ENCODE results near the gene ZNF695. TPM values are rescaled to one million over a fixed set of nuclear protein-coding genes. Genes with fewer than 3 reads are reported as not detected.

The ZNF695 gene
- polyA plus RNA-seq, 2 of the 4 experiments (the other 2 are of a cell fraction) = 2.6 to 3.3 TPM

GRCh38 chr1:246954126-246954525 lies 53.7 kb downstream of the ZNF695 start (continued):
- no peak for TF ChIP-seq CTCF (IDR thresholded peaks at IDR 0.05)

- Histone ChIP-seq H3K4me1 (no peaks in the 10 kb centered on the region), H3K4me3 (no peak overlapping the region), H3K27ac (no peak overlapping the region), H3K4me2 (no peak overlapping the region), H3K9me3 (no peaks in the 10 kb centered on the region)
- WGBS (ENCODE audit: missing lambda C conversion rate) = 57% methylated on average over 4 of the region's 4 CpGs
- ATAC-seq (no peak), FAIRE-seq (no peak), DNase-seq (ENCODE audit: low read depth in 1 of 2, low spot score in 1 of 2) (no peak)
- POLR2A ChIA-PET = no interaction called here
- TF ChIP-seq ZNF302 (CRISPR knock-in tag; IDR thresholded peaks at IDR 0.05) = no peak
- TF ChIP-seq BCL3 (IDR thresholded peaks at IDR 0.05) = no peak
- TF ChIP-seq SREBF2 (IDR thresholded peaks at IDR 0.05) = no peak
- no peak for TF ChIP-seq REST (IDR thresholded peaks at IDR 0.05)
- no peak for TF ChIP-seq CHD2 (IDR thresholded peaks at IDR 0.05; ENCODE audit: low read length, partially characterized antibody)
- no peak for TF ChIP-seq FOXS1 (CRISPR knock-in tag; IDR thresholded peaks at IDR 0.05)
- no peak for TF ChIP-seq BHLHE40 (IDR thresholded peaks at IDR 0.05; ENCODE audit: low read depth, low read length)
- no peak for TF ChIP-seq TFCP2L1 (CRISPR knock-in tag; IDR thresholded peaks at IDR 0.05)
- TF ChIP-seq USF2 (IDR thresholded peaks at IDR 0.05) = no peak
- CTCF ChIA-PET = no interaction called here
These were observed 56.4 kb downstream of the ZNF695 start for GRCh38 chr1:246951413-246951812.

- ChIA-PET POLR2A (no interaction called here), CTCF (interaction anchor here (0.6 kb wide), 1 partner anchor 869 kb away, joined by 3 read pairs; no protein-coding TSS in a partner anchor)
- TF ChIP-seq CTCF (IDR thresholded peaks at IDR 0.05) = no peak
- no peak for TF ChIP-seq CHD2 (IDR thresholded peaks at IDR 0.05; ENCODE audit: low read length, partially characterized antibody)
- no peak for TF ChIP-seq ZFP36 (IDR thresholded peaks at IDR 0.05; ENCODE audit: borderline replicate concordance, partially characterized antibody)
- TF ChIP-seq REST (IDR thresholded peaks at IDR 0.05) = no peak
- TF ChIP-seq CBX8 (IDR thresholded peaks at IDR 0.05) = no peak
- no peak for TF ChIP-seq HOXB5 (CRISPR knock-in tag; IDR thresholded peaks at IDR 0.05)
- TF ChIP-seq EHF (CRISPR knock-in tag; IDR thresholded peaks at IDR 0.05) = no peak
- no peak for TF ChIP-seq NFE2L2 (conservative IDR thresholded peaks at IDR 0.05; ENCODE audit: low read length)
- no peak for TF ChIP-seq HMGXB4 (CRISPR knock-in tag; IDR thresholded peaks at IDR 0.05; ENCODE audit: borderline replicate concordance)
- no peak for TF ChIP-seq MAFK (IDR thresholded peaks at IDR 0.05; ENCODE audit: partially characterized antibody)
- no peak for TF ChIP-seq MAZ (IDR thresholded peaks at IDR 0.05; ENCODE audit: borderline replicate concordance, low read depth, low read length)
- TF ChIP-seq CEBPB (IDR thresholded peaks at IDR 0.05) = no peak
- H3K4me3 ChIP-seq = no peak overlapping the region
- 58% methylated on average over 3 of the region's 3 CpGs for WGBS (ENCODE audit: missing lambda C conversion rate)
- H3K9me3 ChIP-seq = no peaks in the 10 kb centered on the region
- FAIRE-seq = no peak
- no peak for DNase-seq (ENCODE audit: low read depth in 1 of 2, low spot score in 1 of 2)
- H3K4me2 ChIP-seq = no peak overlapping the region
- H3K27ac ChIP-seq = no peak overlapping the region
- H3K4me1 ChIP-seq = no peaks in the 10 kb centered on the region
- no peak for ATAC-seq
These were observed 57.9 kb downstream of the ZNF695 start for GRCh38 chr1:246949956-246950355.
